ENCODE measurements around the gene CA5A. TPM values are rescaled to one million over a fixed set of nuclear protein-coding genes. Genes with fewer than 3 reads are reported as not detected.

CA5A gene
- total and polyA plus RNA-seq, 9 of the 15 experiments (the other 6 are each of a cell fraction or from before 2014, with no cell fraction given), result not detected

DNA sequence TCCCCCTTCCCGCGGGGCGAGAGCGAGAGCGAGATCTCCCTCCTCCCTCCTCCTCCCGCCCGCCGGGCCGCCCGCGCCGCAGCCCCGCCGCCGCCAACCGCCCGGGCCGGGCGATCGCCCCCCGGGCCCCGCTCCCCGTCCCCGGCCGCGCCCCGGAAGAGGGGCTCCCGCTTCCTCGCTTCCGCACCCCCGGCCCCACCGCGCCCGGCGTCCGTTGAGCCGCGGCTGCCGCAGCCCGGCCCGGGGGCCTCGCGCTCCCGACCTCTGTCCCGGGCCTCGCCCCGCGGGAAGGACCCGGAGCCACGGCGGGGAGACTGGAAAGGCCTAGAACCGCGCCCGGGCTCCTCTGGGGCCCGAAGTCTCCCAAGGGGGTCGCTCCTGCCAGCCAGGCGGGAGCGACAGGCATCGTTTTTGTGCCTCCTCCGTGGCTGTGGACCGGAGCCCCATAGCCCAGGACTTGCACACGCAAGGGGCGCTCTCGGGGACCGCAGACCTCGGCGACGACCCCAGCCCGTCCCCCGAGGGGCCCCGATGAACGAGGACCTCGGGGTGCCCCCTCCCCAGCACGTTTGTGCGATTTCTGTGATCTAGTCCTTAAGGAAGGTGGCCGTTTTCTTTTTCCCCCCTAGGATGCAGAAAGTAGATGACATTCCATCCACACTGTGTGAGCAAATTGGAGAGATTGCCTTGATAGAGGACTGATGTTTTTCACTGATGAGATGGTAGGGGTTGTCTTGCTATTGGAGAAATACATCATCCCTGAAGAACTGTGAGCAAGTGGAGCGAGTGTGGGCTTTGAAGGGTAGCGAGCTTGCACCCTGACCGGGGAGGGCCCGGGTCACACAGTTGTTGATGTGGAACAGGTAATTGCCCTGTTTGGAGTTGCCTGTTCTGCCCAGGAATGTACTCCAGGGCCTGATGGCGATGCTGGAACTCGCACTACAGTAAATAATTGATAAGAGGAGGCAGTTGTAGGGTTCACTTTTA is 15.5 kb upstream of the CA5A start (continued):
- TF ChIP-seq BRF1 (IDR thresholded peaks at IDR 0.05; ENCODE audit: borderline replicate concordance, extremely low read depth, insufficient read length) (no peak), SAP30 (IDR thresholded peaks at IDR 0.05; ENCODE audit: borderline replicate concordance, insufficient read depth, low read depth, low read length, poor library complexity, severe bottlenecking) (no peak), ZNF764 (CRISPR knock-in tag; IDR thresholded peaks at IDR 0.05; ENCODE audit: low read depth) (no peak), PRPF4 (IDR thresholded peaks at IDR 0.05; ENCODE audit: insufficient read depth, low read depth, low read length, poor library complexity, severe bottlenecking) (no peak), KHSRP (IDR thresholded peaks at IDR 0.05) (no peak), DPF2 (IDR thresholded peaks at IDR 0.05) (0 out of 2 replicates have a peak, but pooled peaks have one; percentile 11), POLR2H (tag; IDR thresholded peaks at IDR 0.05; ENCODE audit: low read depth) (0 out of 2 replicates have a peak, but pooled peaks have one; percentile 13), ELK3 (CRISPR knock-in tag; IDR thresholded peaks at IDR 0.05) (no peak), FOXM1 (IDR thresholded peaks at IDR 0.05; ENCODE audit: low read depth) (no peak), FOXM1 (CRISPR knock-in tag; IDR thresholded peaks at IDR 0.05; ENCODE audit: low read depth) (no peak), SNIP1 (IDR thresholded peaks at IDR 0.05; ENCODE audit: low read depth) (no peak), MTA1 (IDR thresholded peaks at IDR 0.05; ENCODE audit: borderline replicate concordance) (no peak; the same call in 1 of the 2 replicates), ZBTB7A (IDR thresholded peaks at IDR 0.05; ENCODE audit: borderline replicate concordance, control insufficient read depth, low read depth, low read length) (peak; percentile 87; the same call in 1 of the 2 replicates)
- TF ChIP-seq, protein P1, sequence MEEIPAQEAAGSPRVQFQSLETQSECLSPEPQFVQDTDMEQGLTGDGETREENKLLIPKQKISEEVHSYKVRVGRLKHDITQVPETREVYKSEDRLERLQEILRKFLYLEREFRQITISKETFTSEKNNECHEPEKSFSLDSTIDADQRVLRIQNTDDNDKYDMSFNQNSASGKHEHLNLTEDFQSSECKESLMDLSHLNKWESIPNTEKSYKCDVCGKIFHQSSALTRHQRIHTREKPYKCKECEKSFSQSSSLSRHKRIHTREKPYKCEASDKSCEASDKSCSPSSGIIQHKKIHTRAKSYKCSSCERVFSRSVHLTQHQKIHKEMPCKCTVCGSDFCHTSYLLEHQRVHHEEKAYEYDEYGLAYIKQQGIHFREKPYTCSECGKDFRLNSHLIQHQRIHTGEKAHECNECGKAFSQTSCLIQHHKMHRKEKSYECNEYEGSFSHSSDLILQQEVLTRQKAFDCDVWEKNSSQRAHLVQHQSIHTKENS (CRISPR knock-in tag; IDR thresholded peaks at IDR 0.05), result no peak

All from K562 (cell line).